Mesothelial cell of epicardium (in vitro differentiated cells): ENCODE results near the gene SLCO2A1. TPM values are rescaled to one million over a fixed set of nuclear protein-coding genes. Genes with fewer than 3 reads are reported as not detected.
A peak's percentile ranks its signal among the peaks of the same experiment; 100 is the strongest.

Experiments
- DNase-seq, 2 experiments: peaks; one replicate each; pipeline ENCODE4 v3.0.0; 2021; ENCODE audit warnings: low spot score in 2 of 2; ENCODE audit not compliant: unreplicated experiment in 2 of 2
- H3K27ac Mint-ChIP-seq: 2 replicates; pipeline ENCODE4 v1.8.0; 2021; ENCODE audit warnings: mixed read lengths
- H3K27me3 Mint-ChIP-seq: 2 replicates; pipeline ENCODE4 v1.8.0; 2021; ENCODE audit warnings: low read depth, mixed read lengths
- H3K36me3 Mint-ChIP-seq: 2 replicates; pipeline ENCODE4 v1.8.0; 2021; ENCODE audit warnings: mixed read lengths
- H3K4me1 Mint-ChIP-seq: 2 replicates; pipeline ENCODE4 v1.8.0; 2021; ENCODE audit warnings: mixed read lengths
- H3K4me3 Mint-ChIP-seq: 2 replicates; pipeline ENCODE4 v1.8.0; 2021; ENCODE audit warnings: mild to moderate bottlenecking, moderate library complexity, mixed read lengths
- H3K9me3 Mint-ChIP-seq: 2 replicates; pipeline ENCODE4 v1.8.0; 2021; ENCODE audit warnings: mixed read lengths
- CTCF ChIP-seq: fragments of 200-600 bp; sonication (generic); IDR thresholded peaks from one replicate; pipeline ENCODE4 v1.5.0; 2021; ENCODE audit warnings: antibody characterized with exemption; ENCODE audit not compliant: unreplicated experiment
- total RNA-seq: library from RNA; stranded (reverse); gene quantifications from 3 replicates; pipeline ENCODE4 v1.2.1, GENCODE V29; 2021

SLCO2A1 gene
- total RNA-seq, 1 donor from 2014 or later = 24.1 TPM

- no peak for TF ChIP-seq CTCF
- no peaks in the 10 kb centered on the region for H3K27me3 Mint-ChIP-seq
- DNase-seq = no peak
Measured at GRCh38 chr3:133948131-133948810, 81.5 kb downstream of the SLCO2A1 start.

DNA sequence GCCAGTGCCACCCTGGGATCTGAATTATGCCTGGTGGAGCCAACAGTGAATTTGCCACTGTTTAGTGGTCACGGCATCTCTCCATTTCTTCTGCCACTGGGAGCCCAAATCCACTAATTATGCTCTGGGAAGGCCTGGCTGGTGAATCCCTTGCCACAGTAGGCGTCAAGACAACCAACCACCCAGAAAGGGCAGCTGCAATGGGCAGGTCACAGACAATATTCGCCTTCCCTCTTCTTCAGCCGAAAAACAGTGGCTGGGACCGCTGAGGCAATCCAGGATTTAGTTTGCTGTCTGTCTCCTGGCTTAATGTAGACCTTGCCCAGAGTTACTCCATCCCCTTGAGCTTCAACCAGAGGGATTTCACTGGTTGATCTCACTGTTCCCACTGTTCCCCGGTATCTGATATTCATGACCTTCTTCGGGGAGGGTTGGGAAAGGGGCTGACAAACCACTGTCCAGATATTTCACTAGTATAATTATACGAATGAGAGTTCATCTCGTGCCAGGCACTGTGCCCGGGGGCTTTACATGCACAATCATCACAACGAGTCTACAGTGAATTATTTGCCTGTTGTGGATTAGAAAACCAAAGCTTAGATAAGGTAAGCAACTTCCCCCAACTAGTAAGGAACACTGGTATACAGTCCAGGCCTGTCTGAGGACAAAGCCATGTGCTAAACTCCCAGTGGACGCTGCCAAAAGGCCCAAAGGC, 84.2 kb downstream of the SLCO2A1 start:
- Mint-ChIP-seq H3K9me3 (no peaks in the 10 kb centered on the region), H3K4me1 (peaks cover 58% of the 10 kb centered on the region), H3K27me3 (no peaks in the 10 kb centered on the region), H3K36me3 (peaks cover 5% of the 10 kb centered on the region), H3K27ac (peak overlapping the region; percentile 82), H3K4me3 (no peak overlapping the region)
- no peak for DNase-seq
- TF ChIP-seq CTCF = no peak

More at GRCh38 chr3:133948131-133948810, 81.5 kb downstream of the SLCO2A1 start:
- Mint-ChIP-seq H3K9me3 (no peaks in the 10 kb centered on the region), H3K4me3 (no peak overlapping the region), H3K4me1 (peaks cover 44% of the 10 kb centered on the region), H3K36me3 (peaks cover 10% of the 10 kb centered on the region), H3K27ac (no peak overlapping the region)

DNA sequence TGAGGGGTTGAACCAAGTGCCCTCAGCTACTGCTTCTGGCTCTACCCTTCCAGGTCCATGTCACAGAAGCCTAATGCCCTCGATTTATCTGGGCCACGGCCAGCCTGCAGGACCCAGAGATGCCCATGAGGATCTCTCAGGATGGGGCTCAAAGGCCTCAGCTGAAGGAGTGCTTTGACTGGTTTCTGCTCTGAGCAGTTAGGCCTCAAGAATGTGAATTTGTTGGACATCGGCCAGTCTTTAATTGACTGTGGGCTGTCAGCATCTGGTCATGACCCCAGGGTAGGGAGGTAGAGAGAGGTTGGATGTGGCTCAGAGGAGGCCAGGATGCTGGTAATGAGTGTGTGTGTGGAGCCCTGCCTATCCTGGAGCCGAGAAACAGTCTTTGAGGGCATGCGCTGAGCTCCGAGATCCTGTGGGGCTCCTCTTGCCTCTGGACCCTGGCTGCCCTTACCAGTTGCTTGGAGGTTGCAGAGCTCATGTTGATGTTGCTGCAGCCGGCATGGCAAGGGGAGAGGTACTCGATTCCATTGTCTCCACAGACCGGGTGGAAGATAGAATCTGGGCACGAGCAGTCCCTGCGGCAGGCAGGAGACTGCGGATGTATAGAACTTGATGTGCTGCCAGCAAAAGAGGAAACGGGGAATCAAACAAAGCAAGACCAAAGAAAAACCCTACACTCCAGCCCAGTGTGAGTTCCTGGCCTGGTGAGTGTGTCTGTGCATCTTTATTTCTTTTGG, 84.9 kb downstream of the SLCO2A1 start:
- H3K27me3 Mint-ChIP-seq = no peaks in the 10 kb centered on the region
- peaks cover 5% of the 10 kb centered on the region for H3K36me3 Mint-ChIP-seq
- no peak for TF ChIP-seq CTCF
- H3K9me3 Mint-ChIP-seq = no peaks in the 10 kb centered on the region
- no peak overlapping the region for H3K4me3 Mint-ChIP-seq
- H3K4me1 Mint-ChIP-seq = peaks cover 58% of the 10 kb centered on the region
- no peak for DNase-seq
- H3K27ac Mint-ChIP-seq = peak overlapping the region; percentile 82

- Mint-ChIP-seq H3K27ac (peak overlapping the region; percentile 41), H3K27me3 (no peaks in the 10 kb centered on the region), H3K36me3 (peaks cover 5% of the 10 kb centered on the region), H3K9me3 (no peaks in the 10 kb centered on the region), H3K4me1 (peaks cover 54% of the 10 kb centered on the region), H3K4me3 (no peak overlapping the region)
- DNase-seq = no peak
- no peak for TF ChIP-seq CTCF
Measured at GRCh38 chr3:133944181-133944580, 85.5 kb downstream of the SLCO2A1 start.

DNA sequence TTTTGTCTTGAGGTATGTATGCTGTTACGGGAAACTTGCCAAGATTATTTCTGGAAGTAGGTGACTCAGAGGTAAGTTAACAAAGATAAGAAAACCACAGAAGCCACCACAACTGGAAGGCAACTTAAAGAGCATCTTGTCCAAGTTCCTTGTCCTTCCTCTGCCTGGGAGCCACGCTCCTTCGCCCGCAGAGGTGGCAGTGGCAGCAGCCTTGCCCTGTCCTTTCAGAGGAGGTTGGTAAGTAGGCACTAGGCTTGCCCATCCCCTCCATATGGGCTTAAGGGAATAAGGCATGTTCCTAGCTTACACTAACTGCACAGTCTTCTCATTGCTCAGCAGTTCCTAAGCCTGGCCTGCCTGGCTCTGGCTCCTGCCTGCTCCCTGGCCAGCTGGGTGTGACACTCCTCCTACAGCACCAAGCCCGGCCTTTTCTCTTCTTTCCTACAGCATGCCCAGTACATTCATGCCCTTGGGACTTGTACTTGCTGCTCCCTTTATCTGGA, 86.0 kb downstream of the SLCO2A1 start:
- H3K4me1 Mint-ChIP-seq = peaks cover 52% of the 10 kb centered on the region
- no peak for TF ChIP-seq CTCF
- no peak for DNase-seq
- H3K4me3 Mint-ChIP-seq = no peak overlapping the region
- peak overlapping the region; percentile 41 for H3K27ac Mint-ChIP-seq
- peaks cover 5% of the 10 kb centered on the region for H3K36me3 Mint-ChIP-seq
- no peaks in the 10 kb centered on the region for H3K27me3 Mint-ChIP-seq
- no peaks in the 10 kb centered on the region for H3K9me3 Mint-ChIP-seq
